Endothelial cell (in vitro differentiated cells): ENCODE data around the gene SRBD1. TPM values are rescaled to one million over a fixed set of nuclear protein-coding genes. Genes with fewer than 3 reads are reported as not detected.

ENCODE experiments used
- DNase-seq: peaks from one replicate; pipeline ENCODE4 v3.0.0; 2021; ENCODE audit warnings: low spot score
- H3K27ac Mint-ChIP-seq: one replicate; pipeline ENCODE4 v1.8.0; 2021; ENCODE audit warnings: mixed read lengths, inconsistent platforms; ENCODE audit not compliant: unreplicated experiment
- H3K27me3 Mint-ChIP-seq: one replicate; pipeline ENCODE4 v1.8.0; 2021; ENCODE audit warnings: mild to moderate bottlenecking, moderate library complexity, mixed read lengths, inconsistent platforms; ENCODE audit not compliant: unreplicated experiment
- H3K36me3 Mint-ChIP-seq: one replicate; pipeline ENCODE4 v1.8.0; 2021; ENCODE audit warnings: mild to moderate bottlenecking, low read depth, mixed read lengths, inconsistent platforms; ENCODE audit not compliant: unreplicated experiment
- H3K4me1 Mint-ChIP-seq: one replicate; pipeline ENCODE4 v1.8.0; 2021; ENCODE audit warnings: mild to moderate bottlenecking, mixed read lengths, inconsistent platforms; ENCODE audit not compliant: unreplicated experiment
- H3K4me3 Mint-ChIP-seq: one replicate; pipeline ENCODE4 v1.8.0; 2021; ENCODE audit warnings: mild to moderate bottlenecking, mixed read lengths, inconsistent platforms; ENCODE audit not compliant: unreplicated experiment
- H3K9me3 Mint-ChIP-seq: one replicate; pipeline ENCODE4 v1.8.0; 2021; ENCODE audit warnings: mixed read lengths, inconsistent platforms; ENCODE audit not compliant: unreplicated experiment
- total RNA-seq: library from RNA; stranded (reverse); fragmentation: NEBNext Ultra II Directional; extraction: Animal tissue kit (Norgen Biotek cat#: 25700); gene quantifications from one replicate; pipeline ENCODE4 v1.2.1, GENCODE V29; 2021; ENCODE audit not compliant: unreplicated experiment
- TF ChIP-seq, protein P1 (sequence below): fragments of 200-600 bp; sonication (generic); IDR thresholded peaks from one replicate; pipeline ENCODE4 v1.5.0; 2021; ENCODE audit warnings: antibody characterized with exemption; ENCODE audit not compliant: unreplicated experiment

The SRBD1 gene
- total RNA-seq, 1 donor from 2014 or later: 18.2 TPM

DNA sequence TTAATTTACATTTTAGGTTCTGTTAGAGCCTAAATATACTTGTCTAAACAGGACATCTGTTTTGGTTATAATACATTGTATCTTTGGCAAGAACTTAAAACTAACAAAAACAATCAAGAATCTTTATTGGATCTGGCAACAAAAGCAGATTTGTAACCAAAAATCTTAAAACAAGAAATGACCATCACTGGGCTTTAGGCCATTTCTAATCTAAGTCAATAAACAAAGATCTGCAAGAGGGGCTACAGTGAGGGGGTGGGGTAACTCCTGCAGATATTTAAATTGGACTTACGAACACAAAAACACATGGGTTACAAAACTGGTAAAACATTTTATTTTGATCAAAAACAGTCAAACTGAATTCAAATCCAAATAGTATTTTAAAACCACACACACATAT is 77.3 kb downstream of the SRBD1 start:
- DNase-seq: no peak
- Mint-ChIP-seq H3K4me1 (no peaks in the 10 kb centered on the region), H3K9me3 (no peaks in the 10 kb centered on the region)

DNA sequence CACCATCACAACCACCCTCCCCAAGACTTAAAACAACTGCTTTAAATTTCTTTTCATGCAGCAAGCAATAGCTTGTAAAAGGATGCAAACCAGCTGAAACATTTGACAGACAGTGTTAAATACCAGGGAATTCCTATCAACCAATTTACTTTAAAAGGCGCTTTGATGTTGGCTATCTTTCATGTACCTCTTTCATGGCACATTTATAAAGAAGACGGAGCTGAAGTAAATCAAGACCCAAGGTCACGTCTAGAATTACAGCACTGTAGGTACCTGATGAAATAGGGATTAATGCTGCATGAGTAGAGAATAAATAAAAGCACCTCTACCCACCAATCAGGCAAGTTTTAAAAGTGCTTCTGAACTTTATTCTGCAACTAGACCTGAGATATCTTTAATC is 78.9 kb downstream of the SRBD1 start:
- Mint-ChIP-seq H3K9me3 (no peaks in the 10 kb centered on the region), H3K27me3 (no peaks in the 10 kb centered on the region), H3K4me1 (no peaks in the 10 kb centered on the region), H3K27ac (no peak overlapping the region), H3K4me3 (no peak overlapping the region), H3K36me3 (no peaks in the 10 kb centered on the region)
- DNase-seq: no peak
- TF ChIP-seq, protein P1, sequence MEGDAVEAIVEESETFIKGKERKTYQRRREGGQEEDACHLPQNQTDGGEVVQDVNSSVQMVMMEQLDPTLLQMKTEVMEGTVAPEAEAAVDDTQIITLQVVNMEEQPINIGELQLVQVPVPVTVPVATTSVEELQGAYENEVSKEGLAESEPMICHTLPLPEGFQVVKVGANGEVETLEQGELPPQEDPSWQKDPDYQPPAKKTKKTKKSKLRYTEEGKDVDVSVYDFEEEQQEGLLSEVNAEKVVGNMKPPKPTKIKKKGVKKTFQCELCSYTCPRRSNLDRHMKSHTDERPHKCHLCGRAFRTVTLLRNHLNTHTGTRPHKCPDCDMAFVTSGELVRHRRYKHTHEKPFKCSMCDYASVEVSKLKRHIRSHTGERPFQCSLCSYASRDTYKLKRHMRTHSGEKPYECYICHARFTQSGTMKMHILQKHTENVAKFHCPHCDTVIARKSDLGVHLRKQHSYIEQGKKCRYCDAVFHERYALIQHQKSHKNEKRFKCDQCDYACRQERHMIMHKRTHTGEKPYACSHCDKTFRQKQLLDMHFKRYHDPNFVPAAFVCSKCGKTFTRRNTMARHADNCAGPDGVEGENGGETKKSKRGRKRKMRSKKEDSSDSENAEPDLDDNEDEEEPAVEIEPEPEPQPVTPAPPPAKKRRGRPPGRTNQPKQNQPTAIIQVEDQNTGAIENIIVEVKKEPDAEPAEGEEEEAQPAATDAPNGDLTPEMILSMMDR: no peak

More for the DNA sequence above, 77.3 kb downstream of the SRBD1 start:
- no peak overlapping the region for H3K27ac Mint-ChIP-seq
- H3K27me3 Mint-ChIP-seq: no peaks in the 10 kb centered on the region
- H3K36me3 Mint-ChIP-seq: no peaks in the 10 kb centered on the region
- TF ChIP-seq, protein P1: no peak
- no peak overlapping the region for H3K4me3 Mint-ChIP-seq

DNA sequence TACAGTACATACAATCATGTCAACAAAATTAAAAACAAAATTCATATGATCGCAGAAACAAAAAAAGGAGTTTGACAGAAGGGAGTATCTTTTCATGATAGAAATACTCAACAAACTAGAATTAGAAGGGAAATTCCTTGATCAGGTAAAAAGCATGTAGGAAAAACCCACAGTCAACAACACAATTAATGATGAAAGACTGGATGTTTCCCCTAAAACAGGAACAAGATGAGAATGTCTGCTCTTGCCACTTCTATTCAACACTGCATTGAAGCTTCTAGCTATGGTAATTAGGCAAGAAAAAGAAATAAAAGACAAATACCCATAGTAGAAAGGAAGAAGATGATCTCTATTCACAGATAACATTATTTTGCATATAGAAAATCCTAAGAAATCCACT is 87.1 kb downstream of the SRBD1 start:
- Mint-ChIP-seq H3K4me3 (no peak overlapping the region), H3K9me3 (no peaks in the 10 kb centered on the region)

DNA sequence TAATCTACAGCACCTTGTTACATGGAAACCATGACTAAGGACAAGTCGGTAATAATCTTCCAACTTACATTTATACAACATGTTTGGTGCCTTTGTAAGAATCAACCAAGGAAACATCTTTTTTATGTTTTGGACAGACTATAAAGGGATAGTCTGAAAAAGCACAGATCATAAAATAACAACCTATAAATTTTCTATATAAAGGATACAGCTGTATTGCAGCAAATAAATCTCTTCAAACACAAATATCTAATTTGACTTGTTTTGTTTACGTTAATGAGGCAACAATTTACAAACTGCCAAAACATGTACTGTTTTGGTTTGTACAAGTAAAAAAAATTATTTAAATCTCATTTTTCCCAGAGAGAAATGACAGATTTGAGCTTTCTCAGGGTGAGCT is 92.5 kb downstream of the SRBD1 start:
- Mint-ChIP-seq H3K36me3 (peaks cover 4% of the 10 kb centered on the region), H3K27me3 (no peaks in the 10 kb centered on the region), H3K4me1 (peaks cover 4% of the 10 kb centered on the region), H3K4me3 (no peak overlapping the region), H3K27ac (no peak overlapping the region), H3K9me3 (no peaks in the 10 kb centered on the region)
- TF ChIP-seq, protein P1: no peak
- no peak for DNase-seq

More for the DNA sequence above, 87.1 kb downstream of the SRBD1 start:
- no peak for DNase-seq
- H3K27me3 Mint-ChIP-seq: no peaks in the 10 kb centered on the region
- peaks cover 2% of the 10 kb centered on the region for H3K4me1 Mint-ChIP-seq
- no peak overlapping the region for H3K27ac Mint-ChIP-seq
- TF ChIP-seq, protein P1: no peak
- H3K36me3 Mint-ChIP-seq: peaks cover 4% of the 10 kb centered on the region

DNA sequence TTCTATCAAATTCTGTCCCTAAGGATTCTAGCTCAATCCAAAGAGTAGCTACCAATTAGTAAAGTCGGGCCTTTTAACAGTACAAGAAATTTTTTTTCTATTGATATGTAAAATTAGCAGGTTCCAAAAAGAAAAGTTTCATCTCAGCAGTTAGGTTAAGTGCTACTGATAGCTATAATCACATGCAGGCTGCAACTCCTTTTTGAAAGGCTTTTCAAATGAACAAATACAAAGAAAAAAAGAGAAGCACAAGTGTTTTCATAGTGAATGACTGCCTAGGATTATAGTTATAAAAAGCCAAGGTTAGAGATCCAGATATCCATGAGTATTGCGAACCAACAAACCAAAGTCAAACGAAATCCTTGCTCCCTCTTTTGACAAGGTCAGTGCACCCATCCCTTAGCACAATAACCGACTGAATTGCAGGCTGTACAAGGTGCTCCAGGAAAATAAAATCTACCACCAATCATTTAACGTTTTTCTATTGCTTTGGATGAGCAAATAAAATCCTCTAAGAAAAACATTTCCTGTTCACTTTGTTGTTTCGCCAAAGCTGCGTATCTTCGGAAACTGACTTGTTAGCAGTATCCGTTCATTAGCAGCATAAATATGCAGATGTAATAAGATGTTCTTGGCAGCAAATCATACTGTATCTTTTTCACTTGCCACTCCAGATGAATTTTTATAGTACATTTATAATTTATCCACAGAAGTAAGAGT is 100.2 kb downstream of the SRBD1 start:
- DNase-seq: no peak
- TF ChIP-seq, protein P1: no peak
- Mint-ChIP-seq H3K9me3 (no peaks in the 10 kb centered on the region), H3K4me1 (peaks cover 2% of the 10 kb centered on the region), H3K27ac (no peak overlapping the region), H3K36me3 (no peaks in the 10 kb centered on the region), H3K27me3 (no peaks in the 10 kb centered on the region), H3K4me3 (no peak overlapping the region)
